ENCODE results near the gene C20orf96.

Gene C20orf96

GRCh38 chr20:221258-221830 is 69.2 kb downstream of the C20orf96 start:
- no peak overlapping the region for H3K4me3 ChIP-seq (ENCODE audit: low read depth, low read length)
- in situ Hi-C loops (cut with HindIII; ENCODE audit: low sequenced_read_pairs): no loop called here
- DNase-seq (ENCODE audit: low read depth): no peak
- no peak for TF ChIP-seq CTCF (IDR thresholded peaks at IDR 0.05; ENCODE audit: low read depth, low read length, missing control alignments)

All from astrocyte of the cerebellum (primary cell).